Tibial nerve (tissue), 4 donors: ENCODE measurements around the gene TBC1D7. TPM values are rescaled to one million over a fixed set of nuclear protein-coding genes. Genes with fewer than 3 reads are reported as not detected.

Experiments
- DNase-seq, 2 donors: peaks; one replicate each; pipeline ENCODE4 v3.0.0-alpha.2; 2019; ENCODE audit warnings: low spot score in 2 of 2
- H3K27ac ChIP-seq, 4 donors: fragments of 200-600 bp; sonication (generic) in 3 of 4; one replicate each; pipeline ENCODE4 v1.5.1; 2017 to 2019; ENCODE audit warnings: mild to moderate bottlenecking in 1 of 4
- H3K27me3 ChIP-seq, 2 donors: fragments of 200-600 bp; sonication (generic) in 1 of 2; one replicate each; pipeline versions ENCODE4 v1.5.1 to v1.6.0; 2017 to 2019
- H3K36me3 ChIP-seq, 3 donors: fragments of 200-600 bp; sonication (generic); one replicate each; pipeline ENCODE4 v1.5.1; 2018 to 2019
- H3K4me1 ChIP-seq, 4 donors: fragments of 200-600 bp; sonication (generic) in 3 of 4; one replicate each; pipeline ENCODE4 v1.5.1; 2017 to 2019
- H3K4me3 ChIP-seq, 4 donors: fragments of 200-600 bp; sonication (generic) in 3 of 4; one replicate each; pipeline ENCODE4 v1.5.1; 2017 to 2019; ENCODE audit warnings: mild to moderate bottlenecking in 1 of 4, moderate library complexity in 1 of 4
- H3K9me3 ChIP-seq, 4 donors: fragments of 200-600 bp; sonication (generic) in 3 of 4; one replicate each; pipeline ENCODE4 v1.5.1; 2017 to 2019
- CTCF ChIP-seq, 5 experiments: fragments of 200-600 bp in 3 of 5; fragments of 450-650 bp in 2 of 5; sonication (generic) in 3 of 5; IDR thresholded peaks; one replicate each; pipeline ENCODE4 v1.5.1; 2016 to 2019; ENCODE audit warnings: antibody characterized with exemption in 5 of 5, mild to moderate bottlenecking in 3 of 5, moderate library complexity in 2 of 5
- EP300 ChIP-seq, 2 donors: sonication (generic); formaldehyde crosslinking; IDR thresholded peaks; one replicate each; pipeline ENCODE4 v1.6.1; 2017; ENCODE audit warnings: antibody characterized with exemption in 2 of 2, mild to moderate bottlenecking in 1 of 2
- POLR2A ChIP-seq, 2 donors: fragments of 450-650 bp; IDR thresholded peaks; one replicate each; pipeline ENCODE4 v1.6.1; 2017; ENCODE audit warnings: antibody characterized with exemption in 2 of 2, mild to moderate bottlenecking in 2 of 2, moderate library complexity in 2 of 2
- WGBS, 2 donors: methylation state at CpG; one replicate each; pipeline ENCODE4 v1.1.5; 2018; 5-methylcytosine and 5-hydroxymethylcytosine counted together
- total RNA-seq, 4 donors: library from RNA; depleted of rRNA; stranded (reverse); fragments of >200 nt; gene quantifications; one replicate each; pipeline ENCODE4 v1.1.0, GENCODE V29; 2016

TBC1D7 gene
- total RNA-seq, 4 donors from 2014 or later: 5.5 to 28.2 (median 7.1) TPM

- 72 to 82% methylated on average over 8 of the region's 8 CpGs for WGBS, 2 donors
- H3K9me3 ChIP-seq: peaks cover 0 to 11% (median 0%) of the 10 kb centered on the region in 4 donors
- H3K27ac ChIP-seq: no peak overlapping the region
- H3K4me1 ChIP-seq: peaks cover 0 to 4% (median 0%) of the 10 kb centered on the region in 4 donors
- no peaks in the 10 kb centered on the region for H3K27me3 ChIP-seq
- DNase-seq: no peak
- no peak for TF ChIP-seq CTCF (IDR thresholded peaks at IDR 0.05)
- TF ChIP-seq EP300 (IDR thresholded peaks at IDR 0.05): no peak
- no peak for TF ChIP-seq POLR2A (IDR thresholded peaks at IDR 0.05)
- H3K4me3 ChIP-seq: no peak overlapping the region
- H3K36me3 ChIP-seq: no peaks in the 10 kb centered on the region
These were observed 11.7 kb upstream of the TBC1D7 start for GRCh38 chr6:13339863-13340630.

GRCh38 chr6:13338038-13338437 is 9.7 kb upstream of the TBC1D7 start:
- H3K4me1 ChIP-seq: peaks cover 0 to 4% (median 0%) of the 10 kb centered on the region in 4 donors
- H3K27me3 ChIP-seq: no peaks in the 10 kb centered on the region
- 79 to 82% methylated on average over 5 of the region's 5 CpGs for WGBS, 2 donors
- H3K4me3 ChIP-seq: no peak overlapping the region
- DNase-seq: no peak
- no peaks in the 10 kb centered on the region for H3K36me3 ChIP-seq
- H3K9me3 ChIP-seq: peaks cover 0 to 11% (median 0%) of the 10 kb centered on the region in 4 donors
- TF ChIP-seq EP300 (IDR thresholded peaks at IDR 0.05) (no peak), CTCF (IDR thresholded peaks at IDR 0.05) (no peak), POLR2A (IDR thresholded peaks at IDR 0.05) (no peak)
- no peak overlapping the region for H3K27ac ChIP-seq

DNA sequence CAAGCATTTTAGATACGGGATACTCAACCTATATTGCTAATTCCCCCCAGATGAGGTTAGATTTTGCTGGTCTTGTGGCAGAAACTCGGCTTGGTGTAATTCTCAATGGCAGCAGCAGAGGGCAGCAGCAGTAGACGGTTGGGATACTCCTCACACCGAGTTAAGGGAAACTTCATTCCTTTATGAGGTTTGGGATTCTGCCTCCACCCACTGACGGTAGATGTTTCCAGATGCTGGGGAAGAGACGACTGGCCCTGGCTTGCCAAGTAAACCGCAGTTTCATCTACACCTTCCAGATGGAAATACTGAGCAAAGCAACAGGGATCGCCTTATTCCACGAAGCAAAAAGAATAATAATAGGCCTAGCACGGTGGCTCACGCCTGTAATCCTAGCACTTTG is 8.2 kb upstream of the TBC1D7 start:
- Histone ChIP-seq H3K4me3 (no peak overlapping the region), H3K27me3 (no peaks in the 10 kb centered on the region), H3K27ac (no peak overlapping the region), H3K9me3 (peaks cover 0 to 2% (median 0%) of the 10 kb centered on the region in 4 donors), H3K36me3 (no peaks in the 10 kb centered on the region), H3K4me1 (peaks cover 0 to 4% (median 0%) of the 10 kb centered on the region in 4 donors)
- peak; percentile 85 to 97 for DNase-seq
- 22 to 23% methylated on average over 11 of the region's 11 CpGs for WGBS, 2 donors
- TF ChIP-seq CTCF (IDR thresholded peaks at IDR 0.05) (peak; percentile 86 to 93 (median 92)), EP300 (IDR thresholded peaks at IDR 0.05) (peak in 1 of 2 donors; percentile 50), POLR2A (IDR thresholded peaks at IDR 0.05) (no peak)

DNA sequence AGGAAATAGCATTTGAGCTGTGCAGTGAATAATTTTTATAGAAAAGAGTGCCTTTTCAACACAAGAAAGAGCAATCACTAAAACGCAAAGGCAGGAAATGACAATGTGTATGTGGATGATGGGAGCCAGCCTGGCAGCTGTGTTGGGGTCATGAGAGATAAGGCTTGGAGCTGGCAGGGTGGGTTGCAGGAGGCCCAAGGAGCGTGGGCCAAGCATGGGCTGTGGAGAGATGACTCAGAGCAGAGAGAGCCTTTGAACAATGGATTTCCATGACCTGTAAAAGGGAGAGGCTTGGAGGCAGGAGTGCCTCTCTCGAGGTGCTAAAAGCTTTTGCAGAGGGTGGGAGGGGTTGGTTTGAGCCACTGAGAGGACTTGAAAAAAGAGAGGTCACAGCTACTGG is 6.6 kb upstream of the TBC1D7 start:
- Histone ChIP-seq H3K9me3 (no peaks in the 10 kb centered on the region), H3K27ac (no peak overlapping the region), H3K4me1 (peaks cover 0 to 4% (median 0%) of the 10 kb centered on the region in 4 donors), H3K27me3 (no peaks in the 10 kb centered on the region), H3K4me3 (no peak overlapping the region), H3K36me3 (no peaks in the 10 kb centered on the region)
- 44 to 53% methylated on average over 3 of the region's 3 CpGs for WGBS, 2 donors
- DNase-seq: no peak
- TF ChIP-seq POLR2A (IDR thresholded peaks at IDR 0.05): no peak
- TF ChIP-seq CTCF (IDR thresholded peaks at IDR 0.05): no peak
- no peak for TF ChIP-seq EP300 (IDR thresholded peaks at IDR 0.05)

GRCh38 chr6:13332349-13332706 is 4.0 kb upstream of the TBC1D7 start:
- TF ChIP-seq POLR2A (IDR thresholded peaks at IDR 0.05) (no peak), CTCF (IDR thresholded peaks at IDR 0.05) (no peak), EP300 (IDR thresholded peaks at IDR 0.05) (no peak)

More at GRCh38 chr6:13332349-13332706, 4.0 kb upstream of the TBC1D7 start:
- 79 to 87% methylated on average over 2 of the region's 2 CpGs for WGBS, 2 donors
- no peaks in the 10 kb centered on the region for H3K36me3 ChIP-seq
- H3K27ac ChIP-seq: no peak overlapping the region
- no peak overlapping the region for H3K4me3 ChIP-seq
- H3K4me1 ChIP-seq: peaks cover 0 to 15% (median 2%) of the 10 kb centered on the region in 4 donors
- DNase-seq: no peak
- no peaks in the 10 kb centered on the region for H3K27me3 ChIP-seq
- H3K9me3 ChIP-seq: no peaks in the 10 kb centered on the region
